Liver (tissue), 9 donors: ENCODE data around the gene ACTN1. TPM values are rescaled to one million over a fixed set of nuclear protein-coding genes. Genes with fewer than 3 reads are reported as not detected.

Source experiments
- DNase-seq: peaks from one replicate; pipeline ENCODE4 v3.0.0-alpha.2; 2017; ENCODE audit warnings: low spot score
- H3K27ac ChIP-seq, 2 donors: one replicate each; pipeline ENCODE4 v1.7.0; 2013; ENCODE audit warnings: inconsistent platforms in 2 of 2, low read length in 2 of 2, control low read depth in 1 of 2, low read depth in 1 of 2, mild to moderate bottlenecking in 1 of 2
- H3K27me3 ChIP-seq, 4 donors: one replicate each; pipeline versions ENCODE4 v1.6.1 to v1.7.0; 2013; ENCODE audit warnings: low read length in 3 of 4, inconsistent platforms in 1 of 4, mild to moderate bottlenecking in 1 of 4, moderate library complexity in 1 of 4; ENCODE audit not compliant: control insufficient read depth in 4 of 4, insufficient read depth in 4 of 4
- H3K36me3 ChIP-seq, 4 donors: one replicate each; pipeline versions ENCODE4 v1.6.1 to v1.7.0; 2013; ENCODE audit warnings: low read length in 3 of 4, mild to moderate bottlenecking in 3 of 4, low read depth in 1 of 4, moderate library complexity in 1 of 4; ENCODE audit not compliant: control insufficient read depth in 4 of 4, insufficient read depth in 3 of 4
- H3K4me1 ChIP-seq, 4 donors: one replicate each; pipeline versions ENCODE4 v1.6.1 to v1.7.0; 2013; ENCODE audit warnings: low read length in 3 of 4, mild to moderate bottlenecking in 3 of 4, moderate library complexity in 1 of 4; ENCODE audit not compliant: control insufficient read depth in 4 of 4, insufficient read depth in 4 of 4
- H3K4me3 ChIP-seq, 3 donors: one replicate each; pipeline versions ENCODE4 v1.6.1 to v1.7.0; 2013; ENCODE audit warnings: low read length in 3 of 3, control low read depth in 1 of 3, low read depth in 1 of 3, mild to moderate bottlenecking in 1 of 3
- H3K9ac ChIP-seq, 2 donors: one replicate each; pipeline ENCODE4 v1.7.0; 2013; ENCODE audit warnings: low read length in 2 of 2, mild to moderate bottlenecking in 2 of 2, moderate library complexity in 2 of 2, control low read depth in 1 of 2, low read depth in 1 of 2
- H3K9me3 ChIP-seq, 4 donors: one replicate each; pipeline versions ENCODE4 v1.6.1 to v1.7.0; 2013; ENCODE audit warnings: low read length in 3 of 4; ENCODE audit not compliant: control insufficient read depth in 4 of 4
- ATF3 ChIP-seq: IDR thresholded peaks from 2 replicates; pipeline ENCODE4 v1.6.1; 2016; ENCODE audit warnings: antibody characterized with exemption
- EGR1 ChIP-seq, 2 donors: IDR thresholded peaks; 2 replicates each; pipeline ENCODE4 v1.6.1; 2016 to 2018; ENCODE audit warnings: antibody characterized with exemption in 2 of 2, low read depth in 2 of 2
- FOXA1 ChIP-seq: IDR thresholded peaks from 2 replicates; pipeline ENCODE4 v1.6.1; 2016; ENCODE audit warnings: antibody characterized with exemption
- FOXA2 ChIP-seq: IDR thresholded peaks from 2 replicates; pipeline ENCODE4 v1.6.1; 2016; ENCODE audit warnings: antibody characterized with exemption
- GABPA ChIP-seq, 2 donors: IDR thresholded peaks in 1 of 2; conservative IDR thresholded peaks in 1 of 2; 2 replicates each; pipeline ENCODE4 v1.6.1; 2016; ENCODE audit warnings: antibody characterized with exemption in 2 of 2, mild to moderate bottlenecking in 1 of 2, moderate library complexity in 1 of 2
- JUND ChIP-seq, 2 donors: IDR thresholded peaks; 2 replicates each; pipeline ENCODE4 v1.6.1; 2016; ENCODE audit warnings: antibody characterized with exemption in 2 of 2
- MAX ChIP-seq: IDR thresholded peaks from 2 replicates; pipeline ENCODE4 v1.6.1; 2016; ENCODE audit warnings: antibody characterized with exemption
- RAD21 ChIP-seq, 2 donors: IDR thresholded peaks; 2 replicates each; pipeline ENCODE4 v1.6.1; 2016; ENCODE audit warnings: antibody characterized with exemption in 2 of 2, mild to moderate bottlenecking in 2 of 2
- REST ChIP-seq: IDR thresholded peaks from 2 replicates; pipeline ENCODE4 v1.6.1; 2016; ENCODE audit warnings: antibody characterized with exemption, mild to moderate bottlenecking
- SP1 ChIP-seq: IDR thresholded peaks from 2 replicates; pipeline ENCODE4 v1.6.1; 2018; ENCODE audit warnings: antibody characterized with exemption, mild to moderate bottlenecking
- YY1 ChIP-seq: IDR thresholded peaks from 2 replicates; pipeline ENCODE4 v1.6.1; 2016; ENCODE audit warnings: antibody characterized with exemption, mild to moderate bottlenecking
- WGBS: extraction: QIAGEN DNeasy Blood & Tissue Kit; methylation state at CpG from one replicate; pipeline ENCODE4 v1.1.7; 2013; 5-methylcytosine and 5-hydroxymethylcytosine counted together
- polyA plus RNA-seq, 2 donors: library from polyadenylated mRNA; stranded (reverse) in 1 of 2; unstranded in 1 of 2; fragments of 200-250 nt in 1 of 2; fragments of >200 nt in 1 of 2; fragmentation: Nextera tagmentation in 1 of 2; extraction: Ambion mirVana in 1 of 2; gene quantifications; one replicate each; pipeline versions ENCODE4 v1.2.1 to v1.2.3, GENCODE V29; 2013 to 2015
- total RNA-seq, 2 donors: library from RNA; depleted of rRNA; stranded (reverse); fragments of >200 nt; gene quantifications; one replicate each; pipeline ENCODE4 v1.2.3, GENCODE V29; 2014
- donor health status: healthy.
- donor health status: healthy.
- donor health status: healthy.
- donor health status: healthy.
- donor health status: healthy.

The ACTN1 gene
- total and polyA plus RNA-seq, 4 donors = 36.2 to 100 (median 63.1) TPM

GRCh38 chr14:68986926-68987652, 8.0 kb upstream of the ACTN1 start:
- 75% methylated on average over 2 of the region's 2 CpGs for WGBS
- no peak overlapping the region for H3K27ac ChIP-seq
- H3K9ac ChIP-seq = no peak overlapping the region
- TF ChIP-seq REST = no peak
- no peak for TF ChIP-seq RAD21 (IDR thresholded peaks at IDR 0.05)
- no peak for TF ChIP-seq YY1
- no peak for TF ChIP-seq GABPA (IDR thresholded peaks at IDR 0.05 in 1 of 2, conservative IDR thresholded peaks at IDR 0.05 in 1 of 2)
- TF ChIP-seq ATF3 = no peak
- TF ChIP-seq SP1 = no peak
- no peak for TF ChIP-seq JUND (IDR thresholded peaks at IDR 0.05)
- no peak overlapping the region for H3K4me3 ChIP-seq
- H3K27me3 ChIP-seq = no peaks in the 10 kb centered on the region
- H3K4me1 ChIP-seq = peaks cover 2 to 11% (median 8%) of the 10 kb centered on the region in 4 donors
- no peaks in the 10 kb centered on the region for H3K9me3 ChIP-seq
- no peaks in the 10 kb centered on the region for H3K36me3 ChIP-seq
- DNase-seq = no peak

GRCh38 chr14:68986225-68986624, 7.1 kb upstream of the ACTN1 start:
- H3K9me3 ChIP-seq = no peaks in the 10 kb centered on the region
- H3K27me3 ChIP-seq = no peaks in the 10 kb centered on the region
- H3K27ac ChIP-seq = no peak overlapping the region
- no peak for TF ChIP-seq EGR1 (IDR thresholded peaks at IDR 0.05; ENCODE audit: low read depth in 2 of 2)
- WGBS = 95% methylated on average over 2 of the region's 2 CpGs
- DNase-seq = no peak
- no peak overlapping the region for H3K9ac ChIP-seq
- no peak overlapping the region for H3K4me3 ChIP-seq
- no peaks in the 10 kb centered on the region for H3K36me3 ChIP-seq
- peaks cover 2 to 11% (median 8%) of the 10 kb centered on the region in 4 donors for H3K4me1 ChIP-seq

DNA sequence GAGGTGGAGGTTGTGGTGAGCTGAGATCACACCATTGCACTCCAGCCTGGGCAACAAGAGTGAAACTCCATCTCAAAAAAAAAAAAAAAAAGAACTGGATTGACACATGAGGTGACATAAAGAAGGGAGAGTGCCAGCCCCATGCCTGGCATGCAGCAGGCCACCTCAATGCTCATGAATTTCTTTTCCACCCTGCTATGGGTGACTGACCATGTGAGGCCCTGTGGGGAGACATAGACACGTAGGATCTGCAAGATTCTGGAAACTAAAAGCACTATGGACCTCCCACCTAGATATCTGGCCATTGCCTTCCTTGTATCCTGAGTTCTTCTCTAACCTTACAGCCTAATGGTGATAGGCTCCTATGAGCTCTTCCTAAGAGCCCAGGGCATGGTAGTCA, 5.6 kb upstream of the ACTN1 start:
- WGBS = 95% methylated on average over 1 of the region's 1 CpG
- no peaks in the 10 kb centered on the region for H3K36me3 ChIP-seq
- no peak overlapping the region for H3K4me3 ChIP-seq
- H3K9ac ChIP-seq = no peak overlapping the region
- H3K9me3 ChIP-seq = no peaks in the 10 kb centered on the region
- peaks cover 2 to 14% (median 10%) of the 10 kb centered on the region in 4 donors for H3K4me1 ChIP-seq
- no peak for TF ChIP-seq FOXA2
- TF ChIP-seq FOXA1 = no peak
- no peak for TF ChIP-seq REST
- TF ChIP-seq ATF3 = no peak
- TF ChIP-seq MAX = no peak
- no peak for TF ChIP-seq SP1
- H3K27me3 ChIP-seq = no peaks in the 10 kb centered on the region
- H3K27ac ChIP-seq = no peak overlapping the region
- DNase-seq = no peak
